ENCODE measurements around the gene PHPT1. TPM values are rescaled to one million over a fixed set of nuclear protein-coding genes. Genes with fewer than 3 reads are reported as not detected.
"Not testable (repeated sequence)": the region's sequence is repeated elsewhere in the genome, so short reads cannot be mapped to it uniquely, and the experiment has no call there.

The PHPT1 gene
- total RNA-seq, 6 experiments from 2014 or later = 30.5 to 66.6 (median 49.3) TPM

- WGBS (ENCODE audit: insufficient coverage, low coverage, low lambda C conversion rate, missing lambda C conversion rate) = 89% methylated on average over 8 of the region's 18 CpGs
- DNase-seq (no peak), ATAC-seq (no peak)
- no peaks in the 10 kb centered on the region for H3K9me3 ChIP-seq
- H3K4me1 ChIP-seq = peaks cover 0 to 30% (median 15%) of the 10 kb centered on the region in 4 donors
- no peaks in the 10 kb centered on the region for H3K27me3 ChIP-seq
- H3K27ac ChIP-seq = no peak overlapping the region
- H3K36me3 ChIP-seq = peaks cover 0 to 14% (median 8%) of the 10 kb centered on the region in 4 donors
- intact Hi-C loops (cut with DNase I) = no loop called here
- peak overlapping the region in 1 of 3 donors; percentile 69 for H3K4me3 ChIP-seq
- no peak for TF ChIP-seq CTCF (IDR thresholded peaks at IDR 0.05)
- TF ChIP-seq POLR2A (IDR thresholded peaks at IDR 0.05) = no peak
These were observed 18.3 kb downstream of the PHPT1 start for GRCh38 chr9:136867480-136867879.

DNA sequence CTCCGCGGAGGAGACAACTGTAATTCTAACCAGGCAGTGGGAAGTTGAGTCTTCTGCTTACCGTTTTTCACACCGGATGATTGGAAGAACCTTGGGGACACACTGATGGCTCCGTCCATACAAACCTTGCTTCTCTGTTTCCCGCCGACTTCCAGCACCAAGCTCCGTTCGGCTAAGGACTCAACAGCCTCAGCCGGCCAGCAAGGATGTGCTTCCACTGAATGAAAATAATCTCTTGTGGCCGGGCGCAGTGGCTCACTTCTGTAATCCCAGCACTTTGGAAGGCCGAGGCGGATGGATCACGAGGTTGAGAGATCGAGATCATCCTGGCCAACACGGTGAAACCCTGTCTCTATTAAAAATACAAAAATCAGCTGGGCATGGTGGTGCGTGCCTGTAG lies 18.7 kb downstream of the PHPT1 start:
- DNase-seq (no peak), ATAC-seq (no peak)
- 85% methylated on average over 6 of the region's 18 CpGs for WGBS (ENCODE audit: insufficient coverage, low coverage, low lambda C conversion rate, missing lambda C conversion rate)
- no peak overlapping the region for H3K27ac ChIP-seq
- no peak overlapping the region for H3K4me3 ChIP-seq
- H3K36me3 ChIP-seq = peaks cover 0 to 10% (median 6%) of the 10 kb centered on the region in 4 donors
- no peak for TF ChIP-seq CTCF (IDR thresholded peaks at IDR 0.05)
- no peak for TF ChIP-seq POLR2A (IDR thresholded peaks at IDR 0.05)
- intact Hi-C loops (cut with DNase I) = no loop called here
- no peaks in the 10 kb centered on the region for H3K9me3 ChIP-seq
- H3K27me3 ChIP-seq = no peaks in the 10 kb centered on the region
- H3K4me1 ChIP-seq = peaks cover 0 to 30% (median 15%) of the 10 kb centered on the region in 4 donors

GRCh38 chr9:136868644-136869043 lies 19.4 kb downstream of the PHPT1 start:
- 83% methylated on average over 5 of the region's 11 CpGs for WGBS (ENCODE audit: insufficient coverage, low coverage, low lambda C conversion rate, missing lambda C conversion rate)
- H3K4me1 ChIP-seq = peaks cover 0 to 23% (median 11%) of the 10 kb centered on the region in 4 donors
- intact Hi-C loops (cut with DNase I) = no loop called here
- TF ChIP-seq CTCF (IDR thresholded peaks at IDR 0.05) = no peak
- no peaks in the 10 kb centered on the region for H3K9me3 ChIP-seq
- no peak overlapping the region for H3K4me3 ChIP-seq
- H3K27ac ChIP-seq = no peak overlapping the region
- peaks cover 0 to 3% (median under 1%) of the 10 kb centered on the region in 4 donors for H3K36me3 ChIP-seq
- no peak for ATAC-seq
- no peak for DNase-seq
- H3K27me3 ChIP-seq = no peaks in the 10 kb centered on the region

DNA sequence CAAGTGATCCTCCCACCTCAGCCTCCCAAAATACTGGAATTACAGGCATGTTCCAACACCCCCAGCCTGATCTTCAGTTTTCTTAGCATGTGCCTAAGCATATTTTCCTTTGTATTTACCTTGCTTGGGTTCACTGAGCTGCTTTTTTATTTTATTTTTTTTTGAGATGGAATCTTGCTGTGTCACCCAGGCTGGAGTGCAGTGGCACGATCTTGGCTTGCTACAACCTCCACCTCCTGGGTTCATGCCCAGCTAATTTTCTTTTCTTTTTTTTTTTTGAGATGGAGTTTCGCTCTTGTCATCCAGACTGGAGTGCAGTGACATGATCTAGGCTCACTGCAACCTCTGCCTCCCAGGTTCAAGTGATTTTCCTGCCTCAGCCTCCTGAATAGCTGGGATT lies 20.4 kb downstream of the PHPT1 start:
- intact Hi-C loops (cut with DNase I); H3K4me3 ChIP-seq; H3K27ac ChIP-seq; H3K36me3 ChIP-seq; H3K27me3 ChIP-seq; DNase-seq; H3K9me3 ChIP-seq; ATAC-seq: not testable (repeated sequence)
- WGBS (ENCODE audit: insufficient coverage, low coverage, low lambda C conversion rate, missing lambda C conversion rate) = 100% methylated on average over 1 of the region's 2 CpGs
- peaks cover 0 to 13% (median 2%) of the 10 kb centered on the region in 4 donors for H3K4me1 ChIP-seq

DNA sequence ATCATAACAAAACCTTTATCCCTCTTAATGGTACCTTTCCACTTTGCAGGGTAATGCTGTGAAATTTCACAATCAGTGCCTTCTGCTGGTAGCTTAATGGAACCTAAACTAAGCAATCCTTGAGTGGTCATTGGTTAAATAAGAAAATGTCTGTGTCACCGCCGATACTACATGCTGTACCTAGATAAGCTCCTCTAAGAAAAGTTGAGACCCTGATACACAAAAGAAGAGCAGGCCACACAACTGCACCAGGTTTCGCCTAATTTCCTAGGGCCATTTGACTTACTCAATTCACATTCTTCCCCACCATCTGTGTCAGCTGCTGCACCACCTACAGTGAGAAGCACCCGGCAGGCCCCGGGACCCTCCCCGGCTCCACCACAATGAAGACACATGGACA lies 25.9 kb downstream of the PHPT1 start:
- Histone ChIP-seq H3K27me3 (no peaks in the 10 kb centered on the region), H3K4me1 (no peaks in the 10 kb centered on the region), H3K4me3 (no peak overlapping the region), H3K9me3 (no peaks in the 10 kb centered on the region), H3K27ac (no peak overlapping the region), H3K36me3 (no peaks in the 10 kb centered on the region)
- TF ChIP-seq CTCF (IDR thresholded peaks at IDR 0.05) (no peak), POLR2A (IDR thresholded peaks at IDR 0.05) (no peak)
- no peak for DNase-seq
- intact Hi-C loops (cut with DNase I) = no loop called here
- no peak for ATAC-seq
- WGBS (ENCODE audit: insufficient coverage, low coverage, low lambda C conversion rate, missing lambda C conversion rate) = 89% methylated on average over 4 of the region's 6 CpGs

Data from right lobe of liver (tissue), 6 donors.